HEK293 (cell line): ENCODE measurements around the gene PKM.

ENCODE experiments used
- CTCF ChIA-PET: fragments of 350-600 bp; formaldehyde crosslinking; extraction: SDS; loops from one replicate; lab custom pipeline; 2021; ENCODE audit warnings: antibody characterized with exemption; lab: Yijun Ruan, JAX
- POLR2A ChIA-PET: fragments of 300-600 bp; formaldehyde crosslinking; extraction: SDS; loops from one replicate; lab custom pipeline; 2020; ENCODE audit warnings: antibody characterized with exemption, inconsistent platforms; lab: Yijun Ruan, JAX
- H3K27ac ChIP-seq: fragments of 200-500 bp; sonication (Bioruptor generic); 2 replicates; pipeline ENCODE4 v1.5.1; 2014; ENCODE audit warnings: low read depth, low read length, control low read depth, inconsistent platforms; ENCODE audit errors: extremely low read depth
- H3K36me3 ChIP-seq, 2 experiments: fragments of 200-500 bp in 1 of 2; sonication (Bioruptor generic) in 1 of 2; 1 replicate in 1 of 2; 2 replicates in 1 of 2; pipeline ENCODE4 v1.5.1; 2014 to 2017; ENCODE audit warnings: inconsistent platforms in 2 of 2, low read length in 2 of 2; ENCODE audit not compliant: control insufficient read depth in 2 of 2, insufficient read depth in 1 of 2
- H3K4me1 ChIP-seq: fragments of 200-500 bp; sonication (Bioruptor generic); 2 replicates; pipeline ENCODE4 v1.5.1; 2014; ENCODE audit warnings: mild to moderate bottlenecking, low read length, inconsistent platforms; ENCODE audit not compliant: control insufficient read depth, insufficient read depth
- H3K4me3 ChIP-seq: 2 replicates; pipeline ENCODE4 v1.5.1; 2011; ENCODE audit warnings: low read depth, mild to moderate bottlenecking, control low read depth, low read length, moderate library complexity
- H3K9me3 ChIP-seq: fragments of 200-500 bp; sonication (Bioruptor generic); 2 replicates; pipeline ENCODE4 v1.5.1; 2014; ENCODE audit warnings: low read depth, low read length, inconsistent platforms; ENCODE audit not compliant: control insufficient read depth, insufficient read depth
- CTCF ChIP-seq: fragments of 450-650 bp; formaldehyde crosslinking; IDR thresholded peaks from 2 replicates; pipeline ENCODE4 v1.5.1; 2016; ENCODE audit warnings: missing biosample characterization, missing genetic modification characterization
- HOXA7 ChIP-seq: sonication (generic); formaldehyde crosslinking; IDR thresholded peaks from 2 replicates; pipeline ENCODE4 v1.8.1; 2022; ENCODE audit warnings: missing genetic modification reagents, borderline replicate concordance
- KLF10 ChIP-seq: fragments of 450-650 bp; IDR thresholded peaks from 2 replicates; pipeline ENCODE4 v1.5.1; 2018; ENCODE audit warnings: missing biosample characterization, mild to moderate bottlenecking, missing genetic modification characterization
- KLF7 ChIP-seq: fragments of 450-650 bp; formaldehyde crosslinking; IDR thresholded peaks from 2 replicates; pipeline ENCODE4 v1.5.1; 2016; ENCODE audit warnings: missing biosample characterization, missing genetic modification characterization, borderline replicate concordance
- KLF8 ChIP-seq: fragments of 450-650 bp; formaldehyde crosslinking; IDR thresholded peaks from 2 replicates; pipeline ENCODE4 v1.5.1; 2016; ENCODE audit warnings: missing biosample characterization, missing genetic modification characterization
- PRDM1 ChIP-seq: fragments of 450-650 bp; formaldehyde crosslinking; IDR thresholded peaks from 2 replicates; pipeline ENCODE4; 2016; ENCODE audit warnings: missing biosample characterization, missing genetic modification characterization
- SCRT2 ChIP-seq: fragments of 450-650 bp; formaldehyde crosslinking; IDR thresholded peaks from 2 replicates; pipeline ENCODE4 v1.5.1; 2016; ENCODE audit warnings: missing biosample characterization, missing genetic modification characterization
- ZBTB11 ChIP-seq: fragments of 450-650 bp; formaldehyde crosslinking; conservative IDR thresholded peaks from 2 replicates; pipeline ENCODE4 v1.5.1; 2016; ENCODE audit warnings: low read depth, missing biosample characterization, missing genetic modification characterization
- ZBTB17 ChIP-seq: fragments of 450-650 bp; formaldehyde crosslinking; IDR thresholded peaks from 2 replicates; pipeline ENCODE4 v1.5.1; 2016; ENCODE audit warnings: missing biosample characterization, missing genetic modification characterization
- ZEB2 ChIP-seq: fragments of 450-650 bp; formaldehyde crosslinking; IDR thresholded peaks from 2 replicates; pipeline ENCODE4 v1.5.1; 2016; ENCODE audit warnings: missing biosample characterization, missing genetic modification characterization
- ZNF175 ChIP-seq: fragments of 450-650 bp; formaldehyde crosslinking; IDR thresholded peaks from 2 replicates; pipeline ENCODE4 v1.5.1; 2016; ENCODE audit warnings: missing biosample characterization, missing genetic modification characterization
- ZNF391 ChIP-seq: fragments of 450-650 bp; formaldehyde crosslinking; IDR thresholded peaks from 2 replicates; pipeline ENCODE4 v1.5.1; 2016; ENCODE audit warnings: low read depth, missing biosample characterization, missing genetic modification characterization, borderline replicate concordance
- ZNF610 ChIP-seq: fragments of 450-650 bp; formaldehyde crosslinking; IDR thresholded peaks from 2 replicates; pipeline ENCODE4 v1.5.1; 2016; ENCODE audit warnings: missing biosample characterization, missing genetic modification characterization, borderline replicate concordance
- ZNF626 ChIP-seq: fragments of 450-650 bp; sonication (Bioruptor Pico); formaldehyde crosslinking; IDR thresholded peaks from 2 replicates; pipeline ENCODE4 v1.5.1; 2018; ENCODE audit warnings: missing biosample characterization, missing genetic modification characterization, inconsistent platforms
- ZNF629 ChIP-seq: fragments of 450-650 bp; formaldehyde crosslinking; IDR thresholded peaks from 2 replicates; pipeline ENCODE4 v1.5.1; 2017; ENCODE audit warnings: missing biosample characterization, missing genetic modification characterization
- ZNF658 ChIP-seq: fragments of 450-650 bp; formaldehyde crosslinking; IDR thresholded peaks from 2 replicates; pipeline ENCODE4; 2016; ENCODE audit warnings: missing biosample characterization, missing genetic modification characterization
- ZNF664 ChIP-seq: fragments of 450-650 bp; formaldehyde crosslinking; IDR thresholded peaks from 2 replicates; pipeline ENCODE4 v1.5.1; 2016; ENCODE audit warnings: missing biosample characterization, missing genetic modification characterization
- TF ChIP-seq, protein P1 (sequence below): fragments of 450-650 bp; formaldehyde crosslinking; IDR thresholded peaks from 2 replicates; pipeline ENCODE4 v1.5.1; 2016; ENCODE audit warnings: missing biosample characterization, missing genetic modification characterization
- TF ChIP-seq, protein P2 (sequence below): fragments of 450-650 bp; formaldehyde crosslinking; IDR thresholded peaks from 2 replicates; pipeline ENCODE4 v1.5.1; 2017; ENCODE audit warnings: missing biosample characterization, missing genetic modification characterization
- TF ChIP-seq, protein P3 (sequence below): fragments of 450-650 bp; formaldehyde crosslinking; IDR thresholded peaks from 2 replicates; pipeline ENCODE4 v1.5.1; 2016; ENCODE audit warnings: missing biosample characterization, missing genetic modification characterization, borderline replicate concordance

Gene PKM

GRCh38 chr15:72182673-72183072 is 48.3 kb downstream of the PKM start (continued):
- TF ChIP-seq HOXA7 (CRISPR knock-in tag) (no peak), KLF7 (tag by site-specific recombination) (no peak; the same call in 1 of the 2 replicates), ZNF664 (no peak), ZNF391 (tag by site-specific recombination) (peak; percentile 13; the same call in 1 of the 2 replicates), ZBTB11 (tag by site-specific recombination) (no peak), ZBTB17 (tag by site-specific recombination) (peak; percentile 76), ZEB2 (peak; percentile 65), ZNF629 (0 out of 2 replicates have a peak, but pooled peaks have one; percentile 48), ZNF175 (no peak), PRDM1 (tag by site-specific recombination) (peak; percentile 13; the same call in 1 of the 2 replicates), KLF10 (tag by site-specific recombination) (no peak)

DNA sequence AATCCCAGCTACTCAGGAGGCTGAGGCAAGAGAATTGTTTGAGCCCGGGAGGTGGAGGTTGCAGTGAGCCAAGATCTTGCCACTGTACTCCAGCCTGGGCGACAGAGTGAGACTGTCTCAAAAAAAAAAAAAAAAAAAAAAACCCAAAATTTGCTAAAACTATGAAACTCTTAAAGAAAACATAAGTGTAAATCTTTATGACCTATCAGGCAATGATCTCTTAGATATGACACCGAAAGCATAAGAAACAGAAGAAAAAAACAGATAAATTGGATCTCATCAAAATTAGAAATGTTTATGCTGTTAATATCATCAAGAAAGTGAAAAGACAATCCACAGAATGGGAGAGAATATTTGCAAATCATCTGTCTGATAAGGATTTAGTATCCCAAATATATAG is 48.7 kb downstream of the PKM start:
- Histone ChIP-seq H3K36me3 (no peaks in the 10 kb centered on the region), H3K4me3 (no peak overlapping the region), H3K4me1 (peaks cover 8% of the 10 kb centered on the region), H3K27ac (no peak overlapping the region), H3K9me3 (no peaks in the 10 kb centered on the region)
- ChIA-PET POLR2A (no interaction called here), CTCF (no interaction called here)
- TF ChIP-seq KLF8: no peak
- TF ChIP-seq, protein P1, sequence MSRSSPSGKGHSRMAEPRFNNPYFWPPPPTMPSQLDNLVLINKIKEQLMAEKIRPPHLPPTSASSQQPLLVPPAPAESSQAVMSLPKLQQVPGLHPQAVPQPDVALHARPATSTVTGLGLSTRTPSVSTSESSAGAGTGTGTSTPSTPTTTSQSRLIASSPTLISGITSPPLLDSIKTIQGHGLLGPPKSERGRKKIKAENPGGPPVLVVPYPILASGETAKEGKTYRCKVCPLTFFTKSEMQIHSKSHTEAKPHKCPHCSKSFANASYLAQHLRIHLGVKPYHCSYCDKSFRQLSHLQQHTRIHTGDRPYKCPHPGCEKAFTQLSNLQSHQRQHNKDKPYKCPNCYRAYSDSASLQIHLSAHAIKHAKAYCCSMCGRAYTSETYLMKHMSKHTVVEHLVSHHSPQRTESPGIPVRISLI (tag by site-specific recombination): peak; percentile 91
- TF ChIP-seq, all 188 proteins: peak for 1

DNA sequence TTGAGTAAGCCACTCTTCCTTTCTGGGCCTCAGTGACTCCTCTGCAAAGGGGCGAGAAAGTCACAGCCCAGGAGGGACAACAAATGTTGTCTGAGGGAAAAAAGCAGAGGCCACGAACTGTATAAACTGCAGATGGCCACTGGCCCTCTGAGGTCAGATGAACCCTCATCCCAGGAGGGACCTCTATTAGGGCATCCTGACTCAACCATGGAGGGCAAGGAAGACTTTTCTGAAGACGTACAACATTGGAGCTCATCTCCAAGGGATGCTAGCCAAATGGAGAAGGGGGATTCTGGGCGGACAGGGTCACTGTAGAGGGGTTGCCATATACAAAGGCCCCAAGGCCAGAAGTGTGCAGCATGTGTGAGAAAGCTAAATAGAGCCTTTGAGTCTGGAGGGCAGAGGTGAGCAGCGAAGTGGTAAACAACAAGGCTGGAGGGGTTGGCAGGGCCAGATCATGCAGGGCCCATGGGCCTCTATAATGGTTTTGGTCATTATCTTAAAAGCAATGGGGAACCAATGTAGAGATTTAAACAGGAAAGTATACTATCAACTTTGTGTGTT is 50.1 kb downstream of the PKM start:
- Histone ChIP-seq H3K27ac (no peak overlapping the region), H3K36me3 (no peaks in the 10 kb centered on the region), H3K4me3 (no peak overlapping the region), H3K4me1 (peaks cover 9% of the 10 kb centered on the region), H3K9me3 (no peaks in the 10 kb centered on the region)
- POLR2A ChIA-PET: no interaction called here
- CTCF ChIA-PET: interaction anchor here (0.7 kb wide), 1 partner anchor 428 kb away, joined by 3 read pairs; no protein-coding TSS in a partner anchor
- TF ChIP-seq ZNF610 (tag by site-specific recombination) (no peak), ZNF626 (tag by site-specific recombination) (no peak), CTCF (tag by site-specific recombination) (no peak), ZNF658 (tag by site-specific recombination) (no peak), SCRT2 (no peak)
- TF ChIP-seq, protein P2, sequence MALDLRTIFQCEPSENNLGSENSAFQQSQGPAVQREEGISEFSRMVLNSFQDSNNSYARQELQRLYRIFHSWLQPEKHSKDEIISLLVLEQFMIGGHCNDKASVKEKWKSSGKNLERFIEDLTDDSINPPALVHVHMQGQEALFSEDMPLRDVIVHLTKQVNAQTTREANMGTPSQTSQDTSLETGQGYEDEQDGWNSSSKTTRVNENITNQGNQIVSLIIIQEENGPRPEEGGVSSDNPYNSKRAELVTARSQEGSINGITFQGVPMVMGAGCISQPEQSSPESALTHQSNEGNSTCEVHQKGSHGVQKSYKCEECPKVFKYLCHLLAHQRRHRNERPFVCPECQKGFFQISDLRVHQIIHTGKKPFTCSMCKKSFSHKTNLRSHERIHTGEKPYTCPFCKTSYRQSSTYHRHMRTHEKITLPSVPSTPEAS: no peak
- TF ChIP-seq, protein P3, sequence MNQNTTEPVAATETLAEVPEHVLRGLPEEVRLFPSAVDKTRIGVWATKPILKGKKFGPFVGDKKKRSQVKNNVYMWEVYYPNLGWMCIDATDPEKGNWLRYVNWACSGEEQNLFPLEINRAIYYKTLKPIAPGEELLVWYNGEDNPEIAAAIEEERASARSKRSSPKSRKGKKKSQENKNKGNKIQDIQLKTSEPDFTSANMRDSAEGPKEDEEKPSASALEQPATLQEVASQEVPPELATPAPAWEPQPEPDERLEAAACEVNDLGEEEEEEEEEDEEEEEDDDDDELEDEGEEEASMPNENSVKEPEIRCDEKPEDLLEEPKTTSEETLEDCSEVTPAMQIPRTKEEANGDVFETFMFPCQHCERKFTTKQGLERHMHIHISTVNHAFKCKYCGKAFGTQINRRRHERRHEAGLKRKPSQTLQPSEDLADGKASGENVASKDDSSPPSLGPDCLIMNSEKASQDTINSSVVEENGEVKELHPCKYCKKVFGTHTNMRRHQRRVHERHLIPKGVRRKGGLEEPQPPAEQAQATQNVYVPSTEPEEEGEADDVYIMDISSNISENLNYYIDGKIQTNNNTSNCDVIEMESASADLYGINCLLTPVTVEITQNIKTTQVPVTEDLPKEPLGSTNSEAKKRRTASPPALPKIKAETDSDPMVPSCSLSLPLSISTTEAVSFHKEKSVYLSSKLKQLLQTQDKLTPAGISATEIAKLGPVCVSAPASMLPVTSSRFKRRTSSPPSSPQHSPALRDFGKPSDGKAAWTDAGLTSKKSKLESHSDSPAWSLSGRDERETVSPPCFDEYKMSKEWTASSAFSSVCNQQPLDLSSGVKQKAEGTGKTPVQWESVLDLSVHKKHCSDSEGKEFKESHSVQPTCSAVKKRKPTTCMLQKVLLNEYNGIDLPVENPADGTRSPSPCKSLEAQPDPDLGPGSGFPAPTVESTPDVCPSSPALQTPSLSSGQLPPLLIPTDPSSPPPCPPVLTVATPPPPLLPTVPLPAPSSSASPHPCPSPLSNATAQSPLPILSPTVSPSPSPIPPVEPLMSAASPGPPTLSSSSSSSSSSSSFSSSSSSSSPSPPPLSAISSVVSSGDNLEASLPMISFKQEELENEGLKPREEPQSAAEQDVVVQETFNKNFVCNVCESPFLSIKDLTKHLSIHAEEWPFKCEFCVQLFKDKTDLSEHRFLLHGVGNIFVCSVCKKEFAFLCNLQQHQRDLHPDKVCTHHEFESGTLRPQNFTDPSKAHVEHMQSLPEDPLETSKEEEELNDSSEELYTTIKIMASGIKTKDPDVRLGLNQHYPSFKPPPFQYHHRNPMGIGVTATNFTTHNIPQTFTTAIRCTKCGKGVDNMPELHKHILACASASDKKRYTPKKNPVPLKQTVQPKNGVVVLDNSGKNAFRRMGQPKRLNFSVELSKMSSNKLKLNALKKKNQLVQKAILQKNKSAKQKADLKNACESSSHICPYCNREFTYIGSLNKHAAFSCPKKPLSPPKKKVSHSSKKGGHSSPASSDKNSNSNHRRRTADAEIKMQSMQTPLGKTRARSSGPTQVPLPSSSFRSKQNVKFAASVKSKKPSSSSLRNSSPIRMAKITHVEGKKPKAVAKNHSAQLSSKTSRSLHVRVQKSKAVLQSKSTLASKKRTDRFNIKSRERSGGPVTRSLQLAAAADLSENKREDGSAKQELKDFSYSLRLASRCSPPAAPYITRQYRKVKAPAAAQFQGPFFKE (tag by site-specific recombination): no peak
